8988T (cell line): ENCODE results near the gene RALGPS1.

Source experiments
- DNase-seq: peaks from one replicate; pipeline ENCODE4 v3.0.0; 2011

The RALGPS1 gene

DNA sequence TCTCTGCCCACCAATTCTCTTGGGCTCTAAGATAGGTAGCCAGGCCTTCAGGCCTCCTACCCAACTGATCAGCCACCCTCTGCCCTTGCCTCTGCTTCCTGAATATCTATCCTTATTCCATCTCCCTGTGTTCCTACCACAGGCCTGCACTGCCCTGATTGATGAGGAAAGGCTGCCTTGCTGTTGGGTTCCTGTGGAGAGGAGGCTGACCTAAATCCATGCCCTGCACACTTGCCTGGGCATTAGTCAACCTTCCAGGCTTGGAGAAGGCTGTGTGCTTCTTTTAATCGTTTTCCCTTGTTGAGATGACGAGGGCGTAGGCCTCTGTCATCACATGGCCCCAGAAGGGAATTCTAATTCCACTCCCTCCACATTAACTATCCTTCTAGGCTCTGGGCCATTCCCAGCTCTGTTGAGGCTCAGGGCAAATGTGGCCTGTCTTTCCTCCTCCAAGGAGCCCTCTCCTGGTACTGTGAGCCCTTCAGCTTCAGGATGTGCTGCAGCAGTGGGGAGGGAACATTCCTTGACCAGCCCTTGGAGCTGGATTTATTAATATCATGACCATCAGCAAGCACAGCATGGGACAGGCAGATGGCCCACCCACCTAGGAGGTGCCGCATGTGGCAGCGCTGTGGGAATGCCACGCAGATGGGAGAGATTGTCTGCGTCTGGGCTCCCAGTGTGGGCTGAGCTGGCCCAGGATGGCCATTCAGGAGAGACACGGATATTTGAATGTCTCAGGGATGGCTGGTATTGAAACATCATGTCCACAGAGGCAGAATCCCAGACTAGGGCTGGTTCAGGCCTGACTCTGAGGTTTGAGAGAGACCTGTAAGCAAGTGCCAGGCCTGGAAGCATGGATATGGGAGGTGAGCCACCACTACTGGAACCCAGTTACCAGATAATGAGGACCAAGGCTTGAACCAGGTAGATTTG lies 166.9 kb downstream of the RALGPS1 start:
- DNase-seq = no peak

DNA sequence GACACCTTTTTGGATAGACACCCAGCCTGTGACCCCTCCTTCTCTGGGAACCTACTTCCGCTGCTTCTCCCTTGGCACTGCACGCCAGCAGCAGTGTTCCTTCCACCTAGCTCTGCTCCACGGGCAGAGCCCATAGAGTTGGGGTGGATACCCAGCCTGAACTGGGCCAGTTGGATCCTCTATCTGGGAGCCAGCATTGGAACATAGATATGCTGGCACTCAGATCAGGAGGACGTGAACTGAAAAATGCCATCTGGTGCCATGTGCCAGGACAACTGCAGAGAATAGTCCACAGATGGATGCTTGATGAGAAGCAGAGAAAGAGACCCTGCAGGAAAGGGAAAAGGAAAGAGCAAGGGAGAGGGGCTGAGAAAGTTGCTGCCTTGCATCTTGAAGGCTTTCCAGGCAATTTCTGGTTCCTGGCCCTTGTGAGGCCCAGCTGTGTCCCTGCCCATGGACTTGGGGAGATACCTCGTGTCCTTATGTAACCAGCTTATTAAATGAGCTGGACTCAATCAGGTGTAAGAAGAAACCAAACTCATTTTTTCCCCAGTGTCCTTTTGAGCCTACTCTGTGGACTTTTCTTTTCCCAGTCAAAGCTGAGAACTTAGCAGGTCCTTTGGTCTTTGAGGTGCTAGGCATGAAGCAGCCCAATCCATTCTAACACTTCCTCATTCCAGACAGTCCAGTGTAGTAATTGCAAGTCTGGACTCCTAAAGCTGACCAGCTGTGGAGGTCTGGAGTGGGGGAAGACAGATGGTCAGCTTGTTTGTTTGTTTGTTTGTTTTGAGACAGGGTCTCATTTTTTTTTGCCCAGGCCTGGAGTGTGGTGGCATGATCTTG lies 168.8 kb downstream of the RALGPS1 start:
- no peak for DNase-seq

DNA sequence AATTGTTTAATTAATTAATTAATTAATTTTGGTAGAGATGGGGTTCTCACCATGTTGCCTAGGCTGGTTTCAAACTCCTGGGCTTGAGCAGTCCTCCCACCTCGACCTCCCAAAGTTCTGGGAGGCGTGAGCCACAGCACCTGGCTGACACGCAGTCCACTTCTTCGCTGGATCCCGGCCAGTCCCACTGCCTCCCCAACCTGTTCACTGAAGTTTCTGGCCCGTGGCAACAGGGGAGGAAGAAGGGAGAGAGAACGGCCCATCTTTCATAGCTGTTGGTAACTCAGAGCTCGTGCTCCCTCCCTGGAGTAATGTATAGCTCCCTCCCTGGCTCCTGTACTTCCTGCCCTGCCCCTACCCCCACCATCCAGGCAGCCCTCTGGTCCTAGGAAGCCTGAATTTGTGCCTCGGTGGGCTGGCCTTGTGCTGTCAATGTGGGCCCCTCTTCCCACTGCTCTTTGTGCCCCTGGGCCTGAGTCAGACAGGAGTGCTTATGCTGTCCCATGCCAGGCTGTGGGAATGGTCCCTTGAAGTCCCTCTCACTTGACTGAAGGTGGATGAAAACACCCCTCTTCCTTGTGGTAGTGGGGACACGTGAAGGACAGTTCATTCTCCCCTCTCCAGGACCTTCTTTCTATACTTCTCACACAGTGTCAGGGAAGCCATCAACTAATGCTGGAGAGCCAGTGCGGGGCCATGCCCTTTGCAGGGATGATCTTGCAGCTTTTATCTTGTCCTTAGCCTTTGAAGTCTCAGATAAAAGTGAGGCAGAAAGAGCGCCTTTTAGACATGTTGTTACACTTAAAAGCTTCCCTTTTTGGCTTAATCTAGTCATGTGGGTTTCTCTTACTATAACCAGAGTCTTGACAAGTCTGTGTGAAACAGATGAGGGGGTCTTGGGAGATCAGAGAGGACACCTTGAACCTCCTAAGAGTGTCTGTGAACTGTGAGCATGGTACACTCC lies 169.8 kb downstream of the RALGPS1 start:
- no peak for DNase-seq

DNA sequence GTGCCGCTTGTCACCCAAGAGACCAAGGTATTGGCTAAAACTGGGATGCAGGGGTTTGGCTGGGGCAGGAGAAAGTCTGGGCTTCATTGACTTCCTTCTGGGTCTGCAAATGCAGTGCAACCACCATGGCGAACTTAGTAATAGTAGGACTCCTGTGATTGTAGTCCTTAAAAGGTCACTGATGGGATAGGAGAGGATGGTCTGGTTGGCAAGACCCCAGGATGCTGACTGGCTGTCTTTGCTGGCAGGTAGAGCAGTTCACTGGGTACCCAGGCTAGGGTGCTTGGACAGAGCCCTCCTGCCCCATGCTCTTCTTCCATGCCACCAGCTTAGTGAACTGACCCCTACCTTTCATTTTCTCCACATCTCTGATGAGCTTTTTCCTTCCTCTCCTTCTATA lies 170.6 kb downstream of the RALGPS1 start:
- no peak for DNase-seq

DNA sequence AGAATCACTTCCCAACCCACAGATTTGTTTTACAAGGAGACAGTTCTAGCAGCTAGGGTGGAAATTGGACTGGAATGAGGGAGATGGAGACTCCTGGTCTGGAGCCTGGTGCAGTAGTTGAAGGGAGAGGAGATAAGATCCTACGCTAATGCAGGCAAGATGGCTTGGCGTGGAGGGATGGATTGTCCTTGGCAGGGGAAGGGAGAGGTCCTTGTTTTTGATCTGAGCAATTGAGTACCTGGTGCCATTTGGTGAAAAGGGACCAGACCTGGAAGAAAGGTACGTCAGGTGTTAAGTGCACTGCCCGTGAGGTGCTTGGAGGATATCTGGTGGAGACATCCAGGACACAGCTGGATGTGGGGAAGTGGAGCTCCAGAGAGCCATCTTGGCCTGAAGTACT lies 172.2 kb downstream of the RALGPS1 start:
- no peak for DNase-seq

DNA sequence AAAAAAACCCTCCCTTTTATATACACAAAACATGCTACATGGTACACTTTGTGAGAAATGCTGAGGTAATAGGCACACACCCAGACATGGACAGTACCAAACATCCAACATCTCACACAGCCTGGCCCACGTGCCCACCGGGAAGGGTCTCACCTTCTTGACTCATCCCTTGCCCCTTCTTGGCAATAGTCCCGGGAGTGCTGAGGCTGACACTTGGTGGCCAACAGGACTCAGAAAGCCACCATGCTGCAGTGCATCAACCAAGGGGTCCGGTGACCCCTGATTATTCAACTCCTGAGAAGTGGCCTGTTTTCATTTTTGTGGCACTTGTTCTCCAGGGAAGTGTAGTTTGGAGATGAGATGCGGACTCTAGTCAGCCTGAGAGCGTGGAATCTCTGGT lies 172.8 kb downstream of the RALGPS1 start:
- DNase-seq = no peak

DNA sequence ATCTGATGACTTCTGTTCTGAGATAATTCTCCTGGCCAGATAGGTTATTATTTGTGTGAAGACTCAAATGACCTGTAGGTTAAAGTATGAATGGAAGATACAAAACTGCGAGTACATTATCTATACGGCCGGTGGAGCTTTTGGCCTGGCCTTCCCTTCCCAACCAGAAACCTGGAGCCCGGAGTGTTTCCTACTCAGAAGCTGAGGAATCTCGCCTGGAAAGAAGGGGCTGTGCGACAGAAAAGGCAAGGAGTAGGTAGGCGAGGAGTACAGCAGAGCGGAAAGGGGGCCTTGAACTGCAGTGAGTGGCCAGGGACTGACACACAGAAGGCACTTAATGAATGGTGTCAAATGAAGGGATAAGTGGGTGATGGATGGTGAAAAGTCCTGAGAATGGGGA lies 173.3 kb downstream of the RALGPS1 start:
- no peak for DNase-seq

DNA sequence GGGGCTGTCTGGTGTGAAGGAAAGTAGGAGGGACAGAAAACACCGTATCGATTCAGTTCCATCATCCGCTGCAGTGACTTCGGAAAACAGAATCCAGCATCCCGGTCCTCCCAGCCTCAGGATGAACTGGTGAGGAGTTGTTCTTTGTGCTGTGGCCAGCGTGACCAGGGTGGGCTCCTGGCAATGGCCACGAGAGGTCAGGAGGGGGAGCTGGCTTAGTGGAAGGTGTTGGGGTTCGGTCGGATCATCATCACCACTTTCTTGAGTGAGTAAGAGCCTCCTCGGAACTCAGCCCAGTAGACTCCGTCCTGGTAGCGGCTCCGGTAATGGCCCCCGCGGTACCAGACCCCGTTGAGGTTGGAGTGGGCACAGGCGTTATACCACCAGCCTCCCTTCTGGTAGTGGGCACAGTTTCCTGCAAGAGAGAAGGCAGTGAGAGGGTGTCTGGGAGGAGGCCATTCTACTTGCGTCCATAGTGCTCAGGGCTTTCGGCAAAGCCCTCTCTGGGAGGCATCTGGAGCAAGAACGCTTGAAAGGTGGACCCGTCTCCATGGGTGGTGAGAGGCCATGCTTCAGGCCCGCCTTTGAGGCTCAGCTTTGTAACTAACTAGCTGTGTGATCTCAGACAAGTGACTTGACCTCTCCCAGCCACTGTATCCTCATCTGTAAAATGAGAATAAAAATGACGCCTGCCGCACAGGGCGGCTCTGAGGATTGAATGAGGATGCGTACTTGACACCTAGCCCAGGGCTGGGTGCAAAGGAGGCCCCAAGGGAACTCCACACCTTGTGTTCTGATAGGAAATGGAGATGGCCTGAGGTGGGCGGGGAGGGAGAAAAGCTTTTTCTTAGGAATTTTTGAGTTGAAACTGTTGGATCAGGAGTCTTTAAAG lies 174.4 kb downstream of the RALGPS1 start:
- DNase-seq = no peak

DNA sequence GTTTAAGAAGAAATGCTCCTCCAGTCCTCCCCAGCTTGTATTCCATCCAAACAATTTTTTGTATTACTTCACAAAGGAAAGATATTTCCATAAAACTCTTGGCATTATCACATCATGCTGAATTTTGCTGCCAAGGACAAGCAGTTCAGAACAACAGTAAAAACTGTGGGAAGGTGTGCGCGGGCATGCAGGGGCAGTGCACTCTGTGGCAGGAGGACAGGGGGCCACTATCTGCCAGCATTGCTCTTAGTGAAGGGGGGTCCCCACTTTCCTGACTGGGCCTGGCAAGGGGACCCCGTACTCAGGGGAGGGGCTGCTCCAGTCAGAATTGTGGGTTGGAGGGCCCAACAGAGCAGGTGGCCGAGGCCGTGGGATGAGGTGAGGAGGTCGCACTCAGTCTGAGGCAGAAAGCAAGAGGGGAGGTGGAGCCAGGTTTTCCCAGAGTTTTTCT lies 175.1 kb downstream of the RALGPS1 start:
- DNase-seq = no peak

DNA sequence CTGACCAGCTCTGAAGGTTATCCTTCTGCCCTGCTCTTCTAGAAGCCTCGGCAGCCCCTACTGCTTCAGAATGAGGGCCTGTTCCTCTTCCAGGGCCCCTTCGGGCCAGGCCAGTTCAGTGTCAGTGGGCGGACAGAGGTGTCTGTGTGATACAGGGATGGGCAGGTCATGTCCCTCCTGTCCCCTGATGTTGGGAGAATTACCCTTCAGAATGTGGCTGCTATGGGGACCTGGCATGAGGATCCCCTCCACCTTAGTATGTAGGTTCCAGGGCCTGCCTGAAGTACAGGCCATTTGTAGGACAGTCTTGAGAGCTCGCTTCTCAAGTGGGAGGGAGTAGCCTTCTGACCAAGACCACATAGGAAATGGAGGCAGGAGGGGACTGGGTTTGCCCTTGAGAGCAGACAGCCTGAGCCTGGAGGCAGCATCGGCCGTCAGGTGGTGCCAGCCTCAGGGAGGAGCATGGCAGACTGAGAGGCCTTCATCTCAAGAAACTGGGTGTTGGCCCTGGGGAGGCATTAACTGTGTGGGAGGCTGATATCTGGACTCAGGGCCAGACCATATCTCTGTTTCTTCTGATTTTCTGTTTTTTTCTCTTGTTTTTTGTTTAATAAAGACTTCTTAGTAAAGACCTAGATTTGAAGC lies 175.9 kb downstream of the RALGPS1 start:
- no peak for DNase-seq

DNA sequence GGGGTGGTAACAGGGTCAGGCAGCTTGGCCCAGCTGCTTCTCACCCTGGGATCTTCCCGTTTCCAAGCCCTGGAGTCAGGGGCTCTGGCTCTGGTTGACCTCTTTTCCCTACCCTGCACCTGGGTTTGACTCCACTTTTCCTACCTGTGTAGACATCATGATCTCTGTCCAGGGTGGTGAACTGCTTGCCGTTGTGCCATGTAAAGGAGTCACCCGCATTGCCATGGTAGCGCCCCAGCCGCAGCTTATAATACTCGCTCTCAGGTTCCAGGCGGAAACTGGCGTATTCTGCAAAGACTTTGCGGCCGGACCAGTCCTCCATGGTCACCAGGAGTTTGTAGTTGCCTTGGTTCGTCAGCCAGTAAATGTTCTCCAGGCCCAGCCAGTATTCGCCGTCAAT lies 176.9 kb downstream of the RALGPS1 start:
- no peak for DNase-seq

DNA sequence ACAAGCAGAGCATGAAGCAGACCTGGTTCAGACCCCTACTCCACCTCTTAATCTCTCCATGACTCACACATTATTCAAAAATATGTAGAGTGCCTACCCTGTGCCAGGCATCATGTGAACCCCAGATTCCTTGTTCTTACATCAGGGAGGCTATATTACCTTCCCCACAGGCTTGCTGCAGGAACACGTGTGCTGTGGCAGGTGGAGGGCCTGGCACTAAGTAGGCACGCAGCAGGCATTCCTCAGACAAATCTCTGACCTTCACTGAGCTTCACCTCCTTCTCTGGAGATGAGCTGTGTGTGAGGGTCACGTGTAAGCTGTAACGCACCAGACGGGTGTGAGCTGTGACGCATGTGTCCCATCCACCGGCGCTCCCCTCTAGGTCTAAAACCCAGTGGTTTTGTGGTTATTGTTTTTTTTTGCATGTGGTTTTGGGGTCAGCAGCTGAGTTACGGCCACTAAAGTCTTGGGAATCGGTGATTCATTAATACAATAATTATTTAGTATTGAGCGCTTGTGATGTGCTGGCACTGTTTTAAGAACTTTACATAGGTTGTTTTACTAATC lies 177.5 kb downstream of the RALGPS1 start:
- DNase-seq = no peak

DNA sequence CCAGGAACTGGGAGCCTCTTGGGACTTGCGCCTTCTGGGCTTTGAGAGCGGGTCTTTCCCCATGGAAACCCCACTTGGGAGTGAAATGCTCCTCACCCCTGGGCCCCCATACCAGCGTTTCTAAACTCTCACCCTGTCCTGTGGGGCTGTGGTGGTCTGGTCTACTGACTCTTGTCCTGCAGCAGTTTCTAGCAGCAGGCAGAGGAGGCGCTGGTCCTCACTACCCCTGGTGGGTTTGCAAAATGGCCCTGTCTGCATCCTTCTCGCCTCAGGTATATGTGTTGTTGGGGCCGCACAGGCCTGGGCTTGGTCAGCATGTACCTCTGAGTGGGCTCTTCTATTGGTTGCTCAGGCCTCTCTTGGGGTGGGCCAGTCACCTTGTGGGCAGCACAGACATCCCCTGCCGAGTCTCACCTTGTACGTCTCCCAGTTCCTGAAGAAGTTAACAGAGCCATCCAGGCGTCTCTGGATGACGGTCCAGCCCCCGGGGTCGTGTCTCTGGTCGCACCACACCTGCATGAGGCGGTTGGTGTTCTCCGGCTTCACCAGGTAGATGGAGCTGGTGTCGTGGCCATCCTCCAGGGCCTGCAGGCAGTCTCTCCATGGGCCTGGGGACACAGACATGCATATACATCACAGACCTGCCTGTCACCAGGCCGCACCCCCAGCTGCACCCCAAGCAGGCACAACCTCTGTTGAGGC lies 178.9 kb downstream of the RALGPS1 start:
- no peak for DNase-seq

DNA sequence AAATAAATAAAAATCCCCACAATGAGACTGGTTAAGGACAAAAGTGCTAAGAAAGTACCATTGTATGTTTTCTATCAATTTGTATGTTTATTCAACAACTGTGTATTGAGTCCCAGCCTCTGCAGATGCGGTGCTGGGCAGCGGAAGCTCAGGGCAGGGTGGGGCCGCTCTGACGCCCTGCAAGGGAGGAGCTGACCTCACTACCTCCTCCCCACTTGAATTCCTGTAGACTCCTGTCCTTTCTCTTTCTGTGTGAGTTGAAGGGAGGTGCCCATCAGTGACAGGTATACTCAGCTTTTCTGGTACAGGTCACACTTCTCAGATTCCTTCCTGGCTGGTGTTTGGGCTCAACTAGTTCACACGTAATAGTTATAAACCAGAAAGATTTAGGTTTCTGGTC lies 180.8 kb downstream of the RALGPS1 start:
- DNase-seq = no peak

DNA sequence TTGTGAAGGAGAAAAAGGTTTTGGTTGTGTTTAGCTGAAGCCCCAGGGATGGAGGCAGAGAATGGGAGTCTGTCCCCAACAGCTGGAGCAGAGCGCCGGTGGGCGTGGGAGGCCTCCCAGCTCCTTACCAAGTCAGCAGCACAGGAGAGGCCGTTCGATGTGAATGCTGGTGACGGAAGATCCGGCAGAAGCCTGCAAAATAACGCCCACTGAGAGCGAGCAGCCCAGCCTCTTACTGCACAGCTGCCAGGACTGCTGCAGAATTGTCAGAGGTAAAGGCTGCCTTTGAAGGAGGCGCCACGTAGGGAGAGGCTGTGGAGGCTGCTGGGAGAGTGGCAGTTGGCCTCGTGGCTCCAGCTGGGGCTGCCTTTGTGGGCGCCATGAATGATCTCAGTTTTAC lies 181.6 kb downstream of the RALGPS1 start:
- DNase-seq = no peak

DNA sequence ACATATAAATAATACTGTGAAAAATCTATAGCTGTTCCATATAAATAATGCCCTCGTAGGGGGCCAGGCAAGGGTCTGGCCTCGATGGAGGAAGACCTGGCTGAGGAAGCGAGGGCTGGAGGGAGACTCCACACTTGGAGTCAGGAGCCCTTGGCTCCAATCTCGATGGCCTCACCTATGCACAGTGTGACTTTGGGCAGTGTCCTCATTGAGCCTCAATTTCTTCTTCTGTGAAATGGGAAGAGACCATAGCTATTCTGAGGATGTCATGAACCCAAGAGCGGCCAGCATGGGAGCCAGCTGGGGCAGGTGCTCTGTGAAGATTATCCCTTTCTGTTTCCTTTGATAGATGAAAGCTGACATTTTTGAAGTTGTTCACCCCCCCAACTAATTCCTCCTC lies 183.1 kb downstream of the RALGPS1 start:
- no peak for DNase-seq

DNA sequence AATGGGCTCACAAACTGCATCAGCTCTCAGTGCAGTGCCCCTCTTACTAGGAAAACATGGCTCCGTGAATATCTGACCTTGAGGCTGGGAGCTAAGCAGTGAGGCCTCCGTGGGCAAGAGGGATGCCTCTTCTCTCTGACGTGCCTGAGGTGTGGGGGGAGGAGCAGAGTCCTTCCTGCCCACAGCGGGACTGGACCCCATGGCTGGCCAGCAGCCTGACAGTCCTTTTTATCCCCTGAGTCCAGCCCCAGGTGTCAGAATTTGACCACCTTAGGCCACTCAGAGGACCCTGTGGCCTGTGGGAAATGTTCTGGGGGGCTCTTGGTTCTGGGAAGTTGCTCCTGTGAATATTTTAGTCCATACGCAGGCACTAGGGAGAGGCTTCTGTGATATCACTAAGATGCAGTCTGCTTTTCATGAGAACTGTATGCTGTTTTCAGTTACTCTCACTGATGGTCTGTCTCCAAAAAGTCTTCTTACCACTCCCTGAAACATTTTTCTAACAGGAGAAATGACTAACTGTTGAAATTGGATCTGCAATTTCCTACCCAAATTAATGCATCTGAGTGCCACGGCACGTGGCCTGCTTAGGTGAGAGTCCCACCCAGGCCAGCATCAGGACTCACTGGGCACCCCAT lies 184.5 kb downstream of the RALGPS1 start:
- DNase-seq = no peak

DNA sequence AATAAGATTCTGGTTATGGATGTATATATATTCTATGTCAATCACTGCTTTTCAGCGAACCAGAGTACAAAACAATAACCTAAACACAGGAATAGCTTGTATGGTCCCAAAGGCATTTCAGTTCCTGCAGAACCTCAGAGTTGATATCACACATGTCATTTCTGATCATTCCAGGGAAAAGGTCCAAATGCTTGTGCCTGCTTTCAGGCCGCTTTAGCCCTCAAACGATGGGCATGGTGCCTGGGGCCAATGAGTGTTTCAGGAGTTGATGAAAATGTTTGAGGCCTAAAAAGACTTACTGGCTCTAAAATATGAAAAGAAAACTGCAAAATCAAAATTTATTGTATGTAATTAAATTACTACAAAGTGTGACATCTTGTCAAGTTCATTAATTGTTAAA lies 185.1 kb downstream of the RALGPS1 start:
- DNase-seq = no peak

DNA sequence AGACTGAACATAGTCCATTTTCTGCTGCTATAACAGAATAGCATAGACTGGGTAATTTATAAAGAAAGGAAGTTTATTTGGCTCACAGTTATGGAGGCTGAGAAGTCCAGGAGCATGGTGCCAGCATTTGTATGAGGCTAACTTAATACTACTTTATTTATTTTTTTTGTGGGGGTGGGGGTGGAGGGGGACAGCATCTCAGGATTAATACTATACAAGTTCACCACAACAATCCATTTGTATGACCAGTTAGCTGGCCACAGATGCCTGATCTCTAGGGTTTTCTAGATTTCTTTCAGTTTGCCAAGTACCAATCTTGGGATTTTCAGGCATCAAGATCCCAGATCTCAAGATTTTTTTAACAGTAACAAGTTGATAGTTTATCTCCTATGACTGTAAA lies 187.6 kb downstream of the RALGPS1 start:
- DNase-seq = no peak

DNA sequence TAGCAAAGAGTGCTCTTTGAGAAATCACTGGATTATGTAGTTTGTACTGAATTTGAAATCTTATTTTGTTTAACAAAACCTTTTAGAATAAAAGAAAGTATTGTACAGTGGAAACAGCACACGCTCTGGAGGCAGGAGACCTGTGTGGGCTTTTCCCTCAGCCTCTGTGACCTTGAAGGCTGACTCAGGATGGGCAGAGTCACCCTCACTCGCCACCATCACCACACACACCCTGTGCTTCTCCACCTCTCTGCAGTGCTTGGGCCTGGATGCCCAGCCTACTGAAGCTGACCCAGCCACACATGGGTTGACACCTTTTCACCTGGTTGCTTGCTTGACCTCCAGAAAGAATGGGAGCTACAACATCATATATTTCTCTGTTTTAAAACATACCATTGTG lies 188.2 kb downstream of the RALGPS1 start:
- DNase-seq = no peak
